ENCODE results near the gene ST7. TPM values are rescaled to one million over a fixed set of nuclear protein-coding genes. Genes with fewer than 3 reads are reported as not detected.

Gene ST7
- total RNA-seq, 1 donor from 2014 or later: 12.9 TPM

DNA sequence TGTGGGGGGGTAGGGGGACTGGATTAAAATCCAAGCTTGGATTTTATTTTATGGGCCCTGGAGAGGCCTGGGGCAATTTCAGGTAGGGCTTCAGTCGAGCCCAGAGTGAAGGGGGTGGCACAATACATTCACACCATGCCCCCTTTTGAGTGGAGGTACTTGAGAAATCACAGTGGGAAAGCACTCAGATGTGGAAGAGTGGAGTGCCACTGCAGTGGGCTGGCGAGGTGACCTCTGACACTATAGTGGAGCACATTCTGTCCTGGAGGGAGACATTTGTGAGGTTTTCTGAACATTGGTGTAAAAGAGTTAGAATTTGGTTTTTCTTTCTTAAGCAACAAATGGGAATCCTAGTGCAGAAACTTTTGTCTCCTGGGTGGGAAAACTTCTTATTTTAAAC, 226.4 kb downstream of the ST7 start:
- FAIRE-seq (no peak), DNase-seq (ENCODE audit: low read depth) (no peak)
- no peak overlapping the region for H3K4me3 ChIP-seq (ENCODE audit: low read depth, low read length)
- TF ChIP-seq, protein P1, sequence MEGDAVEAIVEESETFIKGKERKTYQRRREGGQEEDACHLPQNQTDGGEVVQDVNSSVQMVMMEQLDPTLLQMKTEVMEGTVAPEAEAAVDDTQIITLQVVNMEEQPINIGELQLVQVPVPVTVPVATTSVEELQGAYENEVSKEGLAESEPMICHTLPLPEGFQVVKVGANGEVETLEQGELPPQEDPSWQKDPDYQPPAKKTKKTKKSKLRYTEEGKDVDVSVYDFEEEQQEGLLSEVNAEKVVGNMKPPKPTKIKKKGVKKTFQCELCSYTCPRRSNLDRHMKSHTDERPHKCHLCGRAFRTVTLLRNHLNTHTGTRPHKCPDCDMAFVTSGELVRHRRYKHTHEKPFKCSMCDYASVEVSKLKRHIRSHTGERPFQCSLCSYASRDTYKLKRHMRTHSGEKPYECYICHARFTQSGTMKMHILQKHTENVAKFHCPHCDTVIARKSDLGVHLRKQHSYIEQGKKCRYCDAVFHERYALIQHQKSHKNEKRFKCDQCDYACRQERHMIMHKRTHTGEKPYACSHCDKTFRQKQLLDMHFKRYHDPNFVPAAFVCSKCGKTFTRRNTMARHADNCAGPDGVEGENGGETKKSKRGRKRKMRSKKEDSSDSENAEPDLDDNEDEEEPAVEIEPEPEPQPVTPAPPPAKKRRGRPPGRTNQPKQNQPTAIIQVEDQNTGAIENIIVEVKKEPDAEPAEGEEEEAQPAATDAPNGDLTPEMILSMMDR (IDR thresholded peaks at IDR 0.05; ENCODE audit: insufficient read depth, low read length, severe bottlenecking): no peak
- no peaks in the 10 kb centered on the region for H3K27me3 ChIP-seq (ENCODE audit: control insufficient read depth, insufficient read depth, low read length)
- H3K36me3 ChIP-seq (ENCODE audit: control insufficient read depth, insufficient read depth, low read length): no peaks in the 10 kb centered on the region

DNA sequence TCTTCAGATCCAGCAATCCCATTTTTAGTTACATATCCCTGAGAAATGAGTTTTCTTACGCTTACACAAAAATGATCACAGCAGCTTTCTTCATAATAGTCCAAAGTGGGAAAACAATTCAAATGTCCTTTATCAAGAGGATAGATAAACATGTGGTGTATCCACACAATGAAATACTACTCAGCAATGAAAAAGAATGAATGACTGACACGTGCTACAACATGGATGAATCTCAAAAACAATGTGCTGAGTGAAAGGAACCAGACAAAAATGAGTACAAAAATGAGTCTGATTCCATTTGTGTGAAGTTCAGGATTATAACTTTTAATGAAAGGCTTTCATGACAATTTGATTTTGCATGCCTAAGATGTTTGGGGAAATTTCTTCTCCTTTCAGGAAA, 230.4 kb downstream of the ST7 start:
- H3K27me3 ChIP-seq (ENCODE audit: control insufficient read depth, insufficient read depth, low read length): no peaks in the 10 kb centered on the region
- no peaks in the 10 kb centered on the region for H3K36me3 ChIP-seq (ENCODE audit: control insufficient read depth, insufficient read depth, low read length)
- no peak for FAIRE-seq
- DNase-seq (ENCODE audit: low read depth): no peak
- H3K4me3 ChIP-seq (ENCODE audit: low read depth, low read length): no peak overlapping the region
- TF ChIP-seq, protein P1 (IDR thresholded peaks at IDR 0.05; ENCODE audit: insufficient read depth, low read length, severe bottlenecking): no peak

DNA sequence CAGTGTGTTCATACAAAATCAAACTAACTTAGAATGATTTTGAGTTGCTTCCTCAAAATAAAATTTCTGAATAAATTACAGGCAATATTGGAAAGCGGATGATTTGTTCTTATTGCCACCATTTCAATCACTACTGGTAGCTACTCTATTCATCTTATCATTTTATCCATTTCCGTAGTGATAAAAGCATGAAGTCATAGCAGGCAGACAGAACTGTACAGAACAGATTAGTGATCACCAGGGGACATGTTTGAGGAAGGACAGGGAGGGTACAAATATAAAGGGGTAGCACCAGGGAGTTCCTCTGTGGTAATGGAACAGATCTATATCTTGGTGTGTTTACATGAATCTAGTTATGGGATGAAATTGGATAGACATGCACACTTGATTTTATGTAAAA, 231.1 kb downstream of the ST7 start:
- DNase-seq (ENCODE audit: low read depth) (no peak), FAIRE-seq (no peak)
- no peaks in the 10 kb centered on the region for H3K27me3 ChIP-seq (ENCODE audit: control insufficient read depth, insufficient read depth, low read length)
- TF ChIP-seq, protein P1 (IDR thresholded peaks at IDR 0.05; ENCODE audit: insufficient read depth, low read length, severe bottlenecking): no peak
- no peaks in the 10 kb centered on the region for H3K36me3 ChIP-seq (ENCODE audit: control insufficient read depth, insufficient read depth, low read length)
- H3K4me3 ChIP-seq (ENCODE audit: low read depth, low read length): no peak overlapping the region

DNA sequence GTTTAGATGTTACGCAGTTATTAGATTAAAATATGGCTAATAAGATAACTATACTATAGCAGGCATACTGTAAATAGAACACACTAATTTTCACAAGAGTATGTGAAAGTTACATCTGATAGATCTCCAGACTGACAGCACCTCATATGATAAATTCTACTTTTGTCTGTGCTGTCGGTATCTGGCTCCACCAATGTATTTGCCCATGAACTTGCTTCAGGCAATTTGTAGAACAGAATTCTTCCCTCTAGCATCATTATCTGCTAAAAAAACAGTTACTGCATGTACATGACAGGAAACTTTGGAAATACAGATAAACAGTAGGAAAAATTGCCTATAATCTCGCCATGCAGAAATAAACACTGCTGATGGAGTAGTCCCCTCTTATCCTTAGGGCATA, 231.8 kb downstream of the ST7 start:
- Histone ChIP-seq H3K4me3 (ENCODE audit: low read depth, low read length) (no peak overlapping the region), H3K36me3 (ENCODE audit: control insufficient read depth, insufficient read depth, low read length) (no peaks in the 10 kb centered on the region), H3K27me3 (ENCODE audit: control insufficient read depth, insufficient read depth, low read length) (no peaks in the 10 kb centered on the region)
- TF ChIP-seq, protein P1 (IDR thresholded peaks at IDR 0.05; ENCODE audit: insufficient read depth, low read length, severe bottlenecking): no peak
- DNase-seq (ENCODE audit: low read depth): no peak
- FAIRE-seq: no peak

DNA sequence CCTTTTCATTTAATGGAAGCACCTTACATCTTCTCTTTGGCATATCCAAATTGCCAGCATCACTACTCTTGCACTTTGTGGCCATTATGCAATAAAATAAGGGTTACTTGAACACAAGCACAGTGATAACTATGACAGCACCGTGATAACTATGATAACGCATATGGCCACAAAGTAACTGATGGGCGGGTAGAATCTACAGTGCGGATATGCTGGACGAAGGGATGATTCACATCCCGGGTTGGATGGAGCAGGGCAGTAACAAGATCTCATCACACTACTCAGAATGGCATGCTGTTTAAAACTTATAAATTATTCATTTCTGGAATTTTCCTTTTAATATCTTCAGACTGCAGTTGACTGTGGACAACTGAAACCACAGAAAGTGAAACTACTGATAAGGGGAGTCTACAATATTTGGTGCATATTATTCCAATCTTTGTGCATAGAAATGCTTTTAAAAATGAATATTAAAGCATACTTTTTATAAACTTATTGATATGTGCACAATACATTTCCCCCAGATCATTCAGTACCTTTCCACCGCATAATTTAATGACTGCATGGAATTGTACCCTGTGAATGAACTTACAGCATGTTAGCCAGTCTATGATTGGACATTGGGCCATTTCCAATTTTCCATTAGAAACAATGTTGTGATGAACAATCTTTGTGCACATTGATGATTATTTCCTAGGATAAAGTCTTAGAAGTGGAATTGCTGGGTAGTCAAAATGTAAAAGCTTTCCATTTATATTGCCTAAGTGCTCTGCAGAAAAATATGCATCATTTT, 233.1 kb downstream of the ST7 start:
- TF ChIP-seq, protein P1 (IDR thresholded peaks at IDR 0.05; ENCODE audit: insufficient read depth, low read length, severe bottlenecking): no peak
- Histone ChIP-seq H3K4me3 (ENCODE audit: low read depth, low read length) (no peak overlapping the region), H3K27me3 (ENCODE audit: control insufficient read depth, insufficient read depth, low read length) (no peaks in the 10 kb centered on the region), H3K36me3 (ENCODE audit: control insufficient read depth, insufficient read depth, low read length) (no peaks in the 10 kb centered on the region)
- FAIRE-seq: no peak
- no peak for DNase-seq (ENCODE audit: low read depth)

DNA sequence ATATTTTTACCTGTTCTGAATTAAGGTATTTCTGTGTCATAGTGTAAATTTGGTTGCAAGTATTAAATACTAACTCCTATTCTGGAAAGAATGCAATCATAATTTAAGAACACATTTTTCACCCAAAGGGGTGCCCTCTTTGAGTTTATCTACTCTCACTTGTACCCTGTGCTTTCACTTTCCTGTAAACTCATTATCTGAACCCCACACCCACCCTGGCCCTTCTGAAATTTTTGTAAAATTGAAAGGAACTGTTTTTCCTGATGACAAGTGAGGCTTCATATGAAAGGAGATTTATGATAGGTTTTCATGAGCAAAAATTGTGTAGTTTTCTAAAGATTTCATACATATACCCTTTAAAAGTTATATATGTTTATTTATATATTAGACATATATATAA, 235.1 kb downstream of the ST7 start:
- DNase-seq (ENCODE audit: low read depth): no peak
- no peaks in the 10 kb centered on the region for H3K36me3 ChIP-seq (ENCODE audit: control insufficient read depth, insufficient read depth, low read length)
- no peaks in the 10 kb centered on the region for H3K27me3 ChIP-seq (ENCODE audit: control insufficient read depth, insufficient read depth, low read length)
- FAIRE-seq: no peak
- no peak overlapping the region for H3K4me3 ChIP-seq (ENCODE audit: low read depth, low read length)
- TF ChIP-seq, protein P1 (IDR thresholded peaks at IDR 0.05; ENCODE audit: insufficient read depth, low read length, severe bottlenecking): no peak

Measured in bronchial epithelial cell (primary cell).